ENCODE measurements around the gene ERN1. TPM values are rescaled to one million over a fixed set of nuclear protein-coding genes. Genes with fewer than 3 reads are reported as not detected.

ERN1 gene
- polyA plus RNA-seq, 3 donors = 11.0 to 27.5 (median 13.7) TPM

GRCh38 chr17:64036198-64036922 is 93.6 kb downstream of the ERN1 start:
- H3K36me3 ChIP-seq (replicated peaks in 1 of 2; ENCODE audit: control insufficient read depth in 1 of 2, insufficient read depth in 2 of 2, low read length in 2 of 2) = peaks cover 28 to 40% of the 10 kb centered on the region in 2 donors
- WGBS (ENCODE audit: insufficient coverage) = 87% methylated on average over 9 of the region's 14 CpGs
- H3K9ac ChIP-seq (ENCODE audit: insufficient read depth, low read length, poor library complexity, severe bottlenecking) = no peak overlapping the region
- no peak for TF ChIP-seq CTCF (IDR thresholded peaks at IDR 0.05)
- no peak overlapping the region for H3K27ac ChIP-seq (ENCODE audit: low read depth in 1 of 2, low read length in 2 of 2)
- H3K4me1 ChIP-seq (ENCODE audit: control insufficient read depth in 1 of 2, insufficient read depth in 2 of 2, low read length in 2 of 2) = no peaks in the 10 kb centered on the region
- H3K4me3 Mint-ChIP-seq = no peak overlapping the region
- no peaks in the 10 kb centered on the region for H3K4me1 Mint-ChIP-seq
- no peak overlapping the region for H2AFZ ChIP-seq (ENCODE audit: insufficient read depth, low read depth, low read length, poor library complexity, severe bottlenecking)
- no peaks in the 10 kb centered on the region for H3K27me3 ChIP-seq (ENCODE audit: control insufficient read depth in 2 of 2, insufficient read depth in 2 of 2, low read length in 2 of 2)
- H4K20me1 ChIP-seq (ENCODE audit: insufficient read depth, low read length) = no peaks in the 10 kb centered on the region
- no peaks in the 10 kb centered on the region for H3K27me3 Mint-ChIP-seq (ENCODE audit: low read depth in 3 of 3)
- peaks cover 38 to 42% of the 10 kb centered on the region in 2 donors for H3K36me3 Mint-ChIP-seq
- peak overlapping the region in 2 of 7 donors; percentile 11 to 61 for H3K27ac Mint-ChIP-seq
- no peak overlapping the region for H3K4me2 ChIP-seq (replicated peaks; ENCODE audit: extremely low read depth, low read length, poor library complexity, severe bottlenecking)
- H3K9me3 Mint-ChIP-seq = no peaks in the 10 kb centered on the region
- H3K79me2 ChIP-seq (ENCODE audit: insufficient read depth, low read length) = no peaks in the 10 kb centered on the region
- H3K9me3 ChIP-seq (replicated peaks in 1 of 2; ENCODE audit: control insufficient read depth in 1 of 2, insufficient read depth in 1 of 2, low read length in 2 of 2) = no peaks in the 10 kb centered on the region
- DNase-seq = no peak
- H3K4me3 ChIP-seq (replicated peaks in 1 of 3; ENCODE audit: low read depth in 2 of 3, low read length in 3 of 3) = no peak overlapping the region
- intact Hi-C loops (cut with micrococcal nuclease) = loop anchor here in 1 of 2 donors (10.0 kb wide), 1 partner anchor 238 kb away; no protein-coding TSS in a partner anchor

DNA sequence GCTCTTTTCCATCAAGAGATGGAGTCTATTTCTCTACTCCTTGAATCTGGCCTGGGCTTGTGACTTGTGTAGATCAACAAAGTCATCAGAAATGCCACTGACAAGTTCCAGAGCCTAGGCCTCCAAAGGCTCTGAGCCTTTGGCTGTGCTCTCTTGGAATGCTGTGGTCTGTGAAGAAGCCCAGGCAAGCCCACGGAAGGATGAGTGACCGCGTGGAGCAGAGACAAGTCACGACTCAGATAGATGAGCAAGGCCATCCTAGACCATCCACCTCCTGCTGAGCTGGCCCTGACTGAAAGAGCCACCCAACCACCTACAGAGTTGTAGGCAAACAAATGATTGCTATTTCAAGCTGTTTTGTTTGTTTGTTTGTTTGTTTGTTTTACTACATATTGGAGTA is 97.9 kb downstream of the ERN1 start:
- no peak overlapping the region for H2AFZ ChIP-seq (ENCODE audit: insufficient read depth, low read depth, low read length, poor library complexity, severe bottlenecking)
- 100% methylated on average over 1 of the region's 4 CpGs for WGBS (ENCODE audit: insufficient coverage)
- H3K27ac ChIP-seq (ENCODE audit: low read depth in 1 of 2, low read length in 2 of 2) = no peak overlapping the region
- Mint-ChIP-seq H3K4me3 (no peak overlapping the region), H3K9me3 (no peaks in the 10 kb centered on the region), H3K27ac (peak overlapping the region in 1 of 7 donors; percentile 72), H3K36me3 (peaks cover 7 to 9% of the 10 kb centered on the region in 2 donors), H3K4me1 (no peaks in the 10 kb centered on the region), H3K27me3 (ENCODE audit: low read depth in 3 of 3) (peaks cover 0 to 4% (median 2%) of the 10 kb centered on the region in 3 donors)
- H3K9ac ChIP-seq (ENCODE audit: insufficient read depth, low read length, poor library complexity, severe bottlenecking) = no peak overlapping the region
- DNase-seq = no peak
- H3K4me2 ChIP-seq (replicated peaks; ENCODE audit: extremely low read depth, low read length, poor library complexity, severe bottlenecking) = no peak overlapping the region
- peaks cover 0 to 3% of the 10 kb centered on the region in 2 donors for H3K36me3 ChIP-seq (replicated peaks in 1 of 2; ENCODE audit: control insufficient read depth in 1 of 2, insufficient read depth in 2 of 2, low read length in 2 of 2)
- no peaks in the 10 kb centered on the region for H4K20me1 ChIP-seq (ENCODE audit: insufficient read depth, low read length)
- intact Hi-C loops (cut with micrococcal nuclease) = loop anchor here in 1 of 2 donors (10.0 kb wide), 1 partner anchor 243 kb away; no protein-coding TSS in a partner anchor
- no peaks in the 10 kb centered on the region for H3K4me1 ChIP-seq (ENCODE audit: control insufficient read depth in 1 of 2, insufficient read depth in 2 of 2, low read length in 2 of 2)
- no peaks in the 10 kb centered on the region for H3K27me3 ChIP-seq (ENCODE audit: control insufficient read depth in 2 of 2, insufficient read depth in 2 of 2, low read length in 2 of 2)
- H3K4me3 ChIP-seq (replicated peaks in 1 of 3; ENCODE audit: low read depth in 2 of 3, low read length in 3 of 3) = no peak overlapping the region
- no peak for TF ChIP-seq CTCF (IDR thresholded peaks at IDR 0.05)
- no peaks in the 10 kb centered on the region for H3K79me2 ChIP-seq (ENCODE audit: insufficient read depth, low read length)
- H3K9me3 ChIP-seq (replicated peaks in 1 of 2; ENCODE audit: control insufficient read depth in 1 of 2, insufficient read depth in 1 of 2, low read length in 2 of 2) = no peaks in the 10 kb centered on the region
